GM21360 (cell line): ENCODE results near the gene YEATS2.

ENCODE experiments used
- ATAC-seq: cut with Tn5 transposase; IDR thresholded peaks from one replicate; pipeline ENCODE4 v1.9.1; 2021; ENCODE audit warnings: mild to moderate bottlenecking, moderate library complexity; ENCODE audit not compliant: unreplicated experiment

YEATS2 gene

GRCh38 chr3:183810643-183811594, 113.3 kb downstream of the YEATS2 start:
- ATAC-seq = no peak

GRCh38 chr3:183811638-183812037, 114.0 kb downstream of the YEATS2 start:
- no peak for ATAC-seq

GRCh38 chr3:183812761-183813445, 115.3 kb downstream of the YEATS2 start:
- ATAC-seq = no peak

GRCh38 chr3:183814240-183814639, 116.6 kb downstream of the YEATS2 start:
- no peak for ATAC-seq

GRCh38 chr3:183815563-183815940, 118.0 kb downstream of the YEATS2 start:
- no peak for ATAC-seq

- no peak for ATAC-seq
Measured at GRCh38 chr3:183815951-183816475, 118.4 kb downstream of the YEATS2 start.

GRCh38 chr3:183816681-183817510, 119.3 kb downstream of the YEATS2 start:
- ATAC-seq = no peak

- ATAC-seq = no peak
Measured at GRCh38 chr3:183817639-183818038, 120.0 kb downstream of the YEATS2 start.

- ATAC-seq = no peak
Measured at GRCh38 chr3:183818041-183818620, 120.5 kb downstream of the YEATS2 start.

- ATAC-seq = no peak
Measured at GRCh38 chr3:183818706-183819624, 121.4 kb downstream of the YEATS2 start.

GRCh38 chr3:183819831-183820230, 122.2 kb downstream of the YEATS2 start:
- ATAC-seq = no peak

- no peak for ATAC-seq
Measured at GRCh38 chr3:183822631-183823030, 125.0 kb downstream of the YEATS2 start.

GRCh38 chr3:183823963-183824362, 126.4 kb downstream of the YEATS2 start:
- ATAC-seq = no peak

GRCh38 chr3:183824761-183825455, 127.3 kb downstream of the YEATS2 start:
- ATAC-seq = peak; percentile 32

GRCh38 chr3:183825456-183826161, 128.0 kb downstream of the YEATS2 start, which contains the start of gene MAP6D1:
Gene MAP6D1 (minus strand): TSS chr3:183825577. CDS start chr3:183825547, 30 bp downstream.
- ATAC-seq = peak; percentile 64

GRCh38 chr3:183826448-183827250, 129.1 kb downstream of the YEATS2 start:
- no peak for ATAC-seq

GRCh38 chr3:183827809-183828537, 130.4 kb downstream of the YEATS2 start:
- no peak for ATAC-seq
